Measurements from ENCODE around the gene GREM2. TPM values are rescaled to one million over a fixed set of nuclear protein-coding genes. Genes with fewer than 3 reads are reported as not detected.

The GREM2 gene
- total RNA-seq, 2 donors from 2014 or later, result 1.4 TPM; not detected in 1

GRCh38 chr1:240499012-240499411 is 112.9 kb downstream of the GREM2 start:
- no peaks in the 10 kb centered on the region for H3K27me3 Mint-ChIP-seq (ENCODE audit: low read depth)
- peaks cover 0 to 3% of the 10 kb centered on the region in 2 donors for H3K9me3 Mint-ChIP-seq
- no peaks in the 10 kb centered on the region for H3K36me3 Mint-ChIP-seq (ENCODE audit: insufficient read depth in 2 of 2)
- DNase-seq, result no peak
- ATAC-seq (replicated peaks in 1 of 2), result no peak
- no peak overlapping the region for H3K4me3 Mint-ChIP-seq
- no peaks in the 10 kb centered on the region for H3K4me1 Mint-ChIP-seq (ENCODE audit: low read depth)
- no peak overlapping the region for H3K27ac Mint-ChIP-seq

- no peaks in the 10 kb centered on the region for H3K36me3 Mint-ChIP-seq (ENCODE audit: insufficient read depth in 2 of 2)
- DNase-seq, result no peak
- H3K27me3 Mint-ChIP-seq (ENCODE audit: low read depth), result no peaks in the 10 kb centered on the region
- no peak overlapping the region for H3K27ac Mint-ChIP-seq
- no peaks in the 10 kb centered on the region for H3K4me1 Mint-ChIP-seq (ENCODE audit: low read depth)
- H3K9me3 Mint-ChIP-seq, result peaks cover 0 to 3% of the 10 kb centered on the region in 2 donors
- no peak overlapping the region for H3K4me3 Mint-ChIP-seq
- ATAC-seq (replicated peaks in 1 of 2), result no peak
Observed at GRCh38 chr1:240498335-240498734, 113.6 kb downstream of the GREM2 start.

- Mint-ChIP-seq H3K36me3 (ENCODE audit: insufficient read depth in 2 of 2) (no peaks in the 10 kb centered on the region), H3K4me3 (no peak overlapping the region), H3K4me1 (ENCODE audit: low read depth) (no peaks in the 10 kb centered on the region), H3K27ac (no peak overlapping the region), H3K9me3 (peaks cover 0 to 3% of the 10 kb centered on the region in 2 donors), H3K27me3 (ENCODE audit: low read depth) (no peaks in the 10 kb centered on the region)
- no peak for ATAC-seq (replicated peaks in 1 of 2)
- DNase-seq, result no peak
Observed at GRCh38 chr1:240497908-240498307, 114.0 kb downstream of the GREM2 start.

- Mint-ChIP-seq H3K27me3 (ENCODE audit: low read depth) (no peaks in the 10 kb centered on the region), H3K4me3 (no peak overlapping the region), H3K27ac (no peak overlapping the region), H3K4me1 (ENCODE audit: low read depth) (no peaks in the 10 kb centered on the region), H3K9me3 (peaks cover 0 to 3% of the 10 kb centered on the region in 2 donors), H3K36me3 (ENCODE audit: insufficient read depth in 2 of 2) (peaks cover 0 to 1% of the 10 kb centered on the region in 2 donors)
- DNase-seq (no peak), ATAC-seq (replicated peaks in 1 of 2) (no peak)
Observed at GRCh38 chr1:240496941-240497340, 115.0 kb downstream of the GREM2 start.

- no peak for DNase-seq
- H3K4me3 Mint-ChIP-seq, result no peak overlapping the region
- H3K36me3 Mint-ChIP-seq (ENCODE audit: insufficient read depth in 2 of 2), result peaks cover 0 to 1% of the 10 kb centered on the region in 2 donors
- H3K9me3 Mint-ChIP-seq, result peaks cover 0 to 3% of the 10 kb centered on the region in 2 donors
- no peaks in the 10 kb centered on the region for H3K27me3 Mint-ChIP-seq (ENCODE audit: low read depth)
- no peak for ATAC-seq (replicated peaks in 1 of 2)
- no peaks in the 10 kb centered on the region for H3K4me1 Mint-ChIP-seq (ENCODE audit: low read depth)
- no peak overlapping the region for H3K27ac Mint-ChIP-seq
Observed at GRCh38 chr1:240496356-240496755, 115.6 kb downstream of the GREM2 start.

- no peaks in the 10 kb centered on the region for H3K27me3 Mint-ChIP-seq (ENCODE audit: low read depth)
- H3K4me1 Mint-ChIP-seq (ENCODE audit: low read depth), result no peaks in the 10 kb centered on the region
- peaks cover 0 to 6% of the 10 kb centered on the region in 2 donors for H3K9me3 Mint-ChIP-seq
- peaks cover 0 to 1% of the 10 kb centered on the region in 2 donors for H3K36me3 Mint-ChIP-seq (ENCODE audit: insufficient read depth in 2 of 2)
- ATAC-seq (replicated peaks in 1 of 2) (no peak), DNase-seq (no peak)
- no peak overlapping the region for H3K27ac Mint-ChIP-seq
- H3K4me3 Mint-ChIP-seq, result no peak overlapping the region
Observed at GRCh38 chr1:240495601-240496000, 116.4 kb downstream of the GREM2 start.

GRCh38 chr1:240492832-240493440 is 119.0 kb downstream of the GREM2 start:
- ATAC-seq (replicated peaks in 1 of 2) (peak in 1 of 2 donors; percentile 69), DNase-seq (peak in 1 of 2 donors; percentile 24)
- peak overlapping the region in 1 of 2 donors; percentile 55 for H3K4me3 Mint-ChIP-seq
- H3K4me1 Mint-ChIP-seq (ENCODE audit: low read depth), result no peaks in the 10 kb centered on the region
- H3K27me3 Mint-ChIP-seq (ENCODE audit: low read depth), result no peaks in the 10 kb centered on the region
- no peak overlapping the region for H3K27ac Mint-ChIP-seq
- H3K9me3 Mint-ChIP-seq, result peaks cover 0 to 6% of the 10 kb centered on the region in 2 donors
- H3K36me3 Mint-ChIP-seq (ENCODE audit: insufficient read depth in 2 of 2), result peaks cover 0 to 1% of the 10 kb centered on the region in 2 donors

GRCh38 chr1:240491796-240492195 is 120.2 kb downstream of the GREM2 start:
- Mint-ChIP-seq H3K4me1 (ENCODE audit: low read depth) (no peaks in the 10 kb centered on the region), H3K36me3 (ENCODE audit: insufficient read depth in 2 of 2) (peaks cover 0 to 1% of the 10 kb centered on the region in 2 donors), H3K9me3 (peaks cover 0 to 6% of the 10 kb centered on the region in 2 donors), H3K4me3 (no peak overlapping the region), H3K27me3 (ENCODE audit: low read depth) (no peaks in the 10 kb centered on the region), H3K27ac (no peak overlapping the region)
- no peak for DNase-seq
- no peak for ATAC-seq (replicated peaks in 1 of 2)

GRCh38 chr1:240491156-240491555 is 120.8 kb downstream of the GREM2 start:
- Mint-ChIP-seq H3K27ac (no peak overlapping the region), H3K4me3 (no peak overlapping the region), H3K36me3 (ENCODE audit: insufficient read depth in 2 of 2) (peaks cover 0 to 1% of the 10 kb centered on the region in 2 donors), H3K27me3 (ENCODE audit: low read depth) (no peaks in the 10 kb centered on the region), H3K4me1 (ENCODE audit: low read depth) (no peaks in the 10 kb centered on the region), H3K9me3 (peaks cover 0 to 2% of the 10 kb centered on the region in 2 donors)
- DNase-seq, result no peak
- ATAC-seq (replicated peaks in 1 of 2), result no peak

- ATAC-seq (replicated peaks in 1 of 2), result no peak
Observed at GRCh38 chr1:240487493-240487892, 124.5 kb downstream of the GREM2 start.

GRCh38 chr1:240486611-240487010 is 125.3 kb downstream of the GREM2 start:
- Mint-ChIP-seq H3K4me1 (ENCODE audit: low read depth) (no peaks in the 10 kb centered on the region), H3K9me3 (peaks cover 3 to 6% of the 10 kb centered on the region in 2 donors), H3K27ac (no peak overlapping the region), H3K4me3 (no peak overlapping the region), H3K36me3 (ENCODE audit: insufficient read depth in 2 of 2) (no peaks in the 10 kb centered on the region), H3K27me3 (ENCODE audit: low read depth) (no peaks in the 10 kb centered on the region)
- ATAC-seq (replicated peaks in 1 of 2) (no peak), DNase-seq (no peak)

More at GRCh38 chr1:240487493-240487892, 124.5 kb downstream of the GREM2 start:
- no peaks in the 10 kb centered on the region for H3K27me3 Mint-ChIP-seq (ENCODE audit: low read depth)
- no peak overlapping the region for H3K4me3 Mint-ChIP-seq
- H3K27ac Mint-ChIP-seq, result no peak overlapping the region
- no peak for DNase-seq
- H3K4me1 Mint-ChIP-seq (ENCODE audit: low read depth), result no peaks in the 10 kb centered on the region
- peaks cover 3 to 6% of the 10 kb centered on the region in 2 donors for H3K9me3 Mint-ChIP-seq
- peaks cover 0 to 1% of the 10 kb centered on the region in 2 donors for H3K36me3 Mint-ChIP-seq (ENCODE audit: insufficient read depth in 2 of 2)

GRCh38 chr1:240484804-240485443 is 127.0 kb downstream of the GREM2 start:
- DNase-seq, result no peak
- Mint-ChIP-seq H3K27ac (no peak overlapping the region), H3K27me3 (ENCODE audit: low read depth) (no peaks in the 10 kb centered on the region), H3K4me1 (ENCODE audit: low read depth) (no peaks in the 10 kb centered on the region), H3K4me3 (no peak overlapping the region), H3K36me3 (ENCODE audit: insufficient read depth in 2 of 2) (no peaks in the 10 kb centered on the region), H3K9me3 (peaks cover 3 to 4% of the 10 kb centered on the region in 2 donors)
- ATAC-seq (replicated peaks in 1 of 2), result no peak

GRCh38 chr1:240478536-240478935 is 133.4 kb downstream of the GREM2 start:
- H3K4me1 Mint-ChIP-seq (ENCODE audit: low read depth), result no peaks in the 10 kb centered on the region
- H3K36me3 Mint-ChIP-seq (ENCODE audit: insufficient read depth in 2 of 2), result no peaks in the 10 kb centered on the region
- DNase-seq, result no peak
- no peaks in the 10 kb centered on the region for H3K27me3 Mint-ChIP-seq (ENCODE audit: low read depth)
- H3K4me3 Mint-ChIP-seq, result no peak overlapping the region
- peaks cover 1 to 6% of the 10 kb centered on the region in 2 donors for H3K9me3 Mint-ChIP-seq
- ATAC-seq (replicated peaks in 1 of 2), result no peak
- H3K27ac Mint-ChIP-seq, result no peak overlapping the region
